AG09309 (cell line): ENCODE data around the gene WDFY3.
"Not testable (repeated sequence)": the region's sequence is repeated elsewhere in the genome, so short reads cannot be mapped to it uniquely, and the experiment has no call there.

ENCODE experiments used
- DNase-seq: peaks from one replicate; pipeline ENCODE4 v3.0.0-alpha.2; 2010; ENCODE audit warnings: low read depth
- H3K4me3 ChIP-seq: 2 replicates; pipeline ENCODE4 v1.5.1; 2011; ENCODE audit warnings: mild to moderate bottlenecking, low read depth, low read length, moderate library complexity; ENCODE audit not compliant: control insufficient read depth
- TF ChIP-seq, protein P1 (sequence below): IDR thresholded peaks from 2 replicates; pipeline ENCODE4 v1.5.1; 2011; ENCODE audit warnings: mild to moderate bottlenecking, low read depth, low read length, inconsistent platforms; ENCODE audit not compliant: insufficient read depth, control insufficient read depth; ENCODE audit errors: missing control alignments

The WDFY3 gene

DNA sequence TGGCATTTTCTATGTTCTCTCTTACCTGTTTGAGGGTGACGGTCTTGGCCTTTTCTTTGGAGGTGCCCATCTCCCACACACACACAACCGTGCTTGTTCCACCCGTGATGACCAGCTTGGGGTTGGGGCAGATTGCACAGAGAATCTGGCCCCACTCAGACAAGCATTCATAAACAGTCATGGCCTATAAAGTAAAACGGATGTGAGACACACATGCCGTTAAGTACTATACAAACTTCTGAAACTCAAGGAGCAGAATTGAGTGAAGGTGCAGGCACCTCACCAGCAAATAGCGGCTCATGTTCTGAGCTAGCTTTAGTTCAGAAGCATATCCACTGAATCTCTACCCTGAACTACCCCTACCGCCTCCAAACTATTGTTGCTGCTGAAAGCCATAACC lies 276.0 kb downstream of the WDFY3 start:
- TF ChIP-seq, protein P1, sequence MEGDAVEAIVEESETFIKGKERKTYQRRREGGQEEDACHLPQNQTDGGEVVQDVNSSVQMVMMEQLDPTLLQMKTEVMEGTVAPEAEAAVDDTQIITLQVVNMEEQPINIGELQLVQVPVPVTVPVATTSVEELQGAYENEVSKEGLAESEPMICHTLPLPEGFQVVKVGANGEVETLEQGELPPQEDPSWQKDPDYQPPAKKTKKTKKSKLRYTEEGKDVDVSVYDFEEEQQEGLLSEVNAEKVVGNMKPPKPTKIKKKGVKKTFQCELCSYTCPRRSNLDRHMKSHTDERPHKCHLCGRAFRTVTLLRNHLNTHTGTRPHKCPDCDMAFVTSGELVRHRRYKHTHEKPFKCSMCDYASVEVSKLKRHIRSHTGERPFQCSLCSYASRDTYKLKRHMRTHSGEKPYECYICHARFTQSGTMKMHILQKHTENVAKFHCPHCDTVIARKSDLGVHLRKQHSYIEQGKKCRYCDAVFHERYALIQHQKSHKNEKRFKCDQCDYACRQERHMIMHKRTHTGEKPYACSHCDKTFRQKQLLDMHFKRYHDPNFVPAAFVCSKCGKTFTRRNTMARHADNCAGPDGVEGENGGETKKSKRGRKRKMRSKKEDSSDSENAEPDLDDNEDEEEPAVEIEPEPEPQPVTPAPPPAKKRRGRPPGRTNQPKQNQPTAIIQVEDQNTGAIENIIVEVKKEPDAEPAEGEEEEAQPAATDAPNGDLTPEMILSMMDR = no peak
- H3K4me3 ChIP-seq = no peak overlapping the region
- DNase-seq = no peak

DNA sequence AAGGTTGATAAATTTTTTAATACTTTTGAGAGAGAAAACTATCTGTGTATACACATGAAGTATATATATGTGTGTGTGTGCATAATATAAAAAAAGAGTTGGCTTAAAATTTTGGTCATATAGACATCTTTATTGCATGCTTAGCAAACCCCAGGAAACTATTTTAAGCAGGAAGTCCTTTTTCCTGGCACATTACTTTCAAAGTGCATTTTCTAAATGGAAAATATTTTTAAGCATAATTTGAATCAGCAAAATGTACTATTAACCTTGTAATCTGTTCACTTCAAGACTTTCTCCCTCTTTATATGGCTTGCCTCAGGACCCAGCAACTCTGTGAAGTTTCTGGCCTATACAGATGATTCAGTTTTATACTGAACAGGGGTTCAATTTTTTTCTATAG lies 277.3 kb downstream of the WDFY3 start:
- TF ChIP-seq, protein P1 = no peak
- H3K4me3 ChIP-seq = no peak overlapping the region
- no peak for DNase-seq

DNA sequence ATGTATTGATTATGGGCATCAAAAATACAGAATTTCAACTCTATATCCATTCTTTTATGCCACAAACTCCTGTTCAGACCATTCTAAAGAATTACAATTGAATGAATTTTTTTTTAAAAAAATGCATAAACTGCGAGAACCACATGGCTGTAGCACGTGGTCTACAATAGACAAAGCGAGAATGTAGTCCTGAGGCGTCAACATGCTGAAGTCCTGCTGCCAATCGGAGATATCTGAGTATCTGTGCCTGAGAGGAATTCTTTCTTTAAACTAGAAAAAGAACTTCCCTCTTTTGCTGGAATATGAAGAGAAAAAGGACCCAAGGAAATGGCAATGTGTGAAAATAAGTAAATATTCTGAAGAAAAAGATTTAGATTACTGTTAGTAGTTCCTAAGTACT lies 277.9 kb downstream of the WDFY3 start:
- TF ChIP-seq, protein P1 = no peak
- H3K4me3 ChIP-seq = no peak overlapping the region
- no peak for DNase-seq

DNA sequence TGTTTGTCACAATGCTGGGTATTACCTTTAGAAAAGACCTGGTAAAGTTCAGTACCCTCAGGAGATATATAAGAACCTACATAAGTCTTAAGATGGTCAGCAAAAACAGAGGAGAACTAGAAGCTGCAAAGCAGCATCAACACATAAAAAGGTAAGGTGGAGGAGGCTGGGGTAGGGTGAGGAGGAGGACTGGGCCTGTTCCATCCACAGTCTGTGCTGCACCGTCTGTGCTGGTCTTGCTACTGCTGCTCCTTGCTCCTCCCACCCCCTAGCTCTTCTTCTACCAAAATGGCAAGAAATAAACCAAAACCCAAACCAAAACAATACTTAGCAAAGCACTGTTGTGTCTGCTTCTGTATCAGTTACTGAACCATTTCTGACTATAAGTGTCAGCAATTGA lies 281.4 kb downstream of the WDFY3 start:
- TF ChIP-seq, protein P1 = no peak
- no peak for DNase-seq
- no peak overlapping the region for H3K4me3 ChIP-seq

DNA sequence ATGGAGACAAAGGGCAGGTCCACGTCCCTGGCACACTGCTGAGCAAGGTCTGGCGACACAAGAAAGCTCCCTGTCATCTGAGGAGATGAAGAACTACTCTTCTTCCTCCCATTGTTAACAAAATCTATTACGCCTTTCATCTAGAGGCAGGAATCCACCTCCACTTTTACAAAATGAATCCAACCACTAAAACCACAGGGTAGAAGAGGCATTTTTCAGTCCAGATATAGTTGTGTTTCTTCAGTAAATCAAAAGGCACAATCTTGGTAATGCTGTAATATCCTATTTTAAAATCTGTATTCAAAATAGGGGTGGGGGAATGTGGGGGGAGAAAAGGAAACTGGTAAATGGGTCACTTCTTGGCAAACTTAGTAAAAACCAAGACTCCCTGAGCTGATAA lies 282.1 kb downstream of the WDFY3 start:
- TF ChIP-seq, protein P1 = no peak
- DNase-seq = no peak
- no peak overlapping the region for H3K4me3 ChIP-seq

DNA sequence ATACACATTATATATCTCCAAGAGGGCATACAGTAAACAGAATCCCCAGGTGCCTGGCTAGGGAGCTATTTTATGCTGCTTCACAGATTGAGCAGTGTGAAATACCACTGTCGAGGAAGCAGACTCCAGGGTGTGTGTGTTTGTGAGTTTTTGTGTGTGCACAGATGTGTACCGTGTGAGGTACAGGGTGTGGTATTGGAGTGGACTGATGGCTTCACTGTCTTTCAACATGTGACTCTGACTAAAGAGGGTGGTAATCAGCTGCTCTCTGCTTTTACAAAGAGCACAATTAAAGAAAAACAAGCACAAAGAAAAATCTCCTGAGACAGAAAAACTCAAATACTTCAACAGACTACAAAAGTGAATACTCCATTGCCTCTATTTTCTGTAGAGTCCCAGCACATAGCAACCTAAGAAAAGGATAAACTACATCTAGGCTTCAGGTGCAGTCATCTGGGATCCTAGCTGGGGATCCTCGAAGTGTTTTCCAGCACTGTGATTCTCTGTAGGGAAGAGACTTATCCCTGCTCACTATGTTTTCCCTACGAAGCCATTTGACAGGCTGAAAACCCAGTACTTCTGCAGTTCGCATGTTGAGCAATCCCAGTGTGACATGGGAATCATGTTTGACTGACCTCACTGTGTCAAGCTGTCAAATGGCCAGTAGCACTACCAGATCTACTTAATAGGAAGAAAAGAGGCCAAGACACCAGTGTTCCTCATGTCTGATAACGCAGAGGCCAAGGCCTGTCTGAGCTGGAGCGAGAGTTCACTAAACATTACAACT lies 283.2 kb downstream of the WDFY3 start:
- no peak for DNase-seq
- TF ChIP-seq, protein P1 = no peak
- H3K4me3 ChIP-seq = no peak overlapping the region

DNA sequence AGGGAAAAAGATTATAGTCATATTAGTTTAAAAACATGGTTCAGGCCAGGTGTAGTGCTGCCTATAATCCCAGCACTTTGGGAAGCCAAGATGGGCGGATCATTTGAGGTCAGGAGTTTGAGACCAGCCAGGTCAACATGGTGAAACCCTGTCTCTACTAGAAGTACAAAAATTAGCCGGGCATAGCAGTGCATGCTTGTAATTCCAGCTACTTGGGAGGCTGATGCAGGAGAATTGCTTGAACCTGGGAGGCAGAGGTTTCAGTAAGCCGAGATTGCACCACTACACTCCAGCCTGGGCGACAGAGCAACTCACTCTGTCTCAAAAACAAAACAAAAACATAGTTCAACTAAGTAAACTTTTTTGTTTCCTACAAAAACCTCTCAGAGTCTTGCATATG lies 283.8 kb downstream of the WDFY3 start:
- not testable (repeated sequence) for H3K4me3 ChIP-seq, DNase-seq
